ENCODE data around the gene PIP5K1B. TPM values are rescaled to one million over a fixed set of nuclear protein-coding genes. Genes with fewer than 3 reads are reported as not detected.

PIP5K1B gene
- total RNA-seq, 1 experiment from 2014 or later: 10.3 TPM

DNA sequence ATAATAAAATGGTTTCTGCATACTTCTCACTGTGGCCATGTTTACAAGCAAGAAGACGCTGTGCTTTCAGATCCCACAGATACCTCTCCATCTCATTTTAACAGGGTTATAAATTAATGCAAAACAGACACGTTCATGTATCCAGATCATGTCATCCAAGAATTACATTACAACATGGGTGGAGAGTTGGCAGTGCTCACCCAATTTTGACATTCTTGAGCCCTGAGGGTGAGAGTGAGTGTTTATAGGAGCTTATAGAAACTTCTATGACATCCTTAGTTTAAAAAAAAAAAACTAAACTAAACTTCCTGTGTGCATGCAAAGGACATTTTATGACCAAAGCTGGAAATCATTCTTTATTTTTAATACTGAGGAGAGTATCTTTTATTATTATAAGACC is 299.8 kb downstream of the PIP5K1B start:
- Mint-ChIP-seq H3K4me1 (ENCODE audit: low read depth, unreplicated experiment) (no peaks in the 10 kb centered on the region), H3K27me3 (ENCODE audit: insufficient read depth, unreplicated experiment) (no peaks in the 10 kb centered on the region), H3K36me3 (ENCODE audit: insufficient read depth, unreplicated experiment) (no peaks in the 10 kb centered on the region), H3K9me3 (ENCODE audit: unreplicated experiment) (no peaks in the 10 kb centered on the region), H3K27ac (ENCODE audit: unreplicated experiment) (no peak overlapping the region), H3K4me3 (ENCODE audit: unreplicated experiment) (no peak overlapping the region)
- POLR2A ChIA-PET: no interaction called here
- H3K4me1 ChIP-seq: no peaks in the 10 kb centered on the region
- intact Hi-C loops (cut with micrococcal nuclease; ENCODE audit: unreplicated experiment): no loop called here
- H3K9me3 ChIP-seq: no peaks in the 10 kb centered on the region
- BruUV-seq (replicated peaks): no TSS peak
- H3K27me3 ChIP-seq (replicated peaks; ENCODE audit: control insufficient read depth, insufficient read depth, low read length): no peaks in the 10 kb centered on the region
- no peak overlapping the region for H3K4me3 ChIP-seq (ENCODE audit: low read depth, low read length)
- CTCF ChIA-PET: no interaction called here
- H3K36me3 ChIP-seq (ENCODE audit: control insufficient read depth, insufficient read depth, low read length): no peaks in the 10 kb centered on the region
- TF ChIP-seq, protein P1, sequence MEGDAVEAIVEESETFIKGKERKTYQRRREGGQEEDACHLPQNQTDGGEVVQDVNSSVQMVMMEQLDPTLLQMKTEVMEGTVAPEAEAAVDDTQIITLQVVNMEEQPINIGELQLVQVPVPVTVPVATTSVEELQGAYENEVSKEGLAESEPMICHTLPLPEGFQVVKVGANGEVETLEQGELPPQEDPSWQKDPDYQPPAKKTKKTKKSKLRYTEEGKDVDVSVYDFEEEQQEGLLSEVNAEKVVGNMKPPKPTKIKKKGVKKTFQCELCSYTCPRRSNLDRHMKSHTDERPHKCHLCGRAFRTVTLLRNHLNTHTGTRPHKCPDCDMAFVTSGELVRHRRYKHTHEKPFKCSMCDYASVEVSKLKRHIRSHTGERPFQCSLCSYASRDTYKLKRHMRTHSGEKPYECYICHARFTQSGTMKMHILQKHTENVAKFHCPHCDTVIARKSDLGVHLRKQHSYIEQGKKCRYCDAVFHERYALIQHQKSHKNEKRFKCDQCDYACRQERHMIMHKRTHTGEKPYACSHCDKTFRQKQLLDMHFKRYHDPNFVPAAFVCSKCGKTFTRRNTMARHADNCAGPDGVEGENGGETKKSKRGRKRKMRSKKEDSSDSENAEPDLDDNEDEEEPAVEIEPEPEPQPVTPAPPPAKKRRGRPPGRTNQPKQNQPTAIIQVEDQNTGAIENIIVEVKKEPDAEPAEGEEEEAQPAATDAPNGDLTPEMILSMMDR (IDR thresholded peaks at IDR 0.05; ENCODE audit: insufficient read depth in 1 of 2, low read depth in 1 of 2, low read length in 1 of 2, severe bottlenecking in 1 of 2, unreplicated experiment in 1 of 2): no peak
- no peak for DNase-seq

DNA sequence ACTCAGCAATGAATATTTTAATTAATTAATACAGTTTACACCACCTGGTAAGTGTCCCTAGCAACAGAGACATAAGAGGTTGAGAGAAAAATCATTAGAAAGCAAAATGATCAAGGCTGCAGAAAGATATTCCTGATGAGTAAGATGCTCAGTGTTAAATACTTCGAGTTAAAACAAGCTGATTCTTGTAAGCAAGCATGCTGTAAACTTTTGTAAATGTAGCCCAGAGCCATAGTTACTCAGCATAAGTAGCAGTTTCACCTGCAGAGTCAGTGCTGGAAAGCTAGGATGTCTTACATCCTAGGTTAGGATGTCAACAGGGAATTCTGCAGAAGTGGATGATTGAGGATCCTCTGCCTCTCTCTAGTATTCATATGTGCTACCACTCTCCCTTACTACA is 304.7 kb downstream of the PIP5K1B start:
- CTCF ChIA-PET: no interaction called here
- H3K36me3 Mint-ChIP-seq (ENCODE audit: insufficient read depth, unreplicated experiment): no peaks in the 10 kb centered on the region
- no peaks in the 10 kb centered on the region for H3K9me3 ChIP-seq
- DNase-seq: no peak
- TF ChIP-seq, protein P1 (IDR thresholded peaks at IDR 0.05; ENCODE audit: insufficient read depth in 1 of 2, low read depth in 1 of 2, low read length in 1 of 2, severe bottlenecking in 1 of 2, unreplicated experiment in 1 of 2): no peak
- no peaks in the 10 kb centered on the region for H3K36me3 ChIP-seq (ENCODE audit: control insufficient read depth, insufficient read depth, low read length)
- H3K4me3 Mint-ChIP-seq (ENCODE audit: unreplicated experiment): no peak overlapping the region
- H3K4me3 ChIP-seq (ENCODE audit: low read depth, low read length): no peak overlapping the region
- intact Hi-C loops (cut with micrococcal nuclease; ENCODE audit: unreplicated experiment): no loop called here
- H3K27me3 ChIP-seq (replicated peaks; ENCODE audit: control insufficient read depth, insufficient read depth, low read length): no peaks in the 10 kb centered on the region
- no peak overlapping the region for H3K27ac Mint-ChIP-seq (ENCODE audit: unreplicated experiment)
- POLR2A ChIA-PET: no interaction called here
- H3K27me3 Mint-ChIP-seq (ENCODE audit: insufficient read depth, unreplicated experiment): no peaks in the 10 kb centered on the region
- BruUV-seq (replicated peaks): no TSS peak
- no peaks in the 10 kb centered on the region for H3K4me1 Mint-ChIP-seq (ENCODE audit: low read depth, unreplicated experiment)
- no peaks in the 10 kb centered on the region for H3K9me3 Mint-ChIP-seq (ENCODE audit: unreplicated experiment)
- H3K4me1 ChIP-seq: no peaks in the 10 kb centered on the region

DNA sequence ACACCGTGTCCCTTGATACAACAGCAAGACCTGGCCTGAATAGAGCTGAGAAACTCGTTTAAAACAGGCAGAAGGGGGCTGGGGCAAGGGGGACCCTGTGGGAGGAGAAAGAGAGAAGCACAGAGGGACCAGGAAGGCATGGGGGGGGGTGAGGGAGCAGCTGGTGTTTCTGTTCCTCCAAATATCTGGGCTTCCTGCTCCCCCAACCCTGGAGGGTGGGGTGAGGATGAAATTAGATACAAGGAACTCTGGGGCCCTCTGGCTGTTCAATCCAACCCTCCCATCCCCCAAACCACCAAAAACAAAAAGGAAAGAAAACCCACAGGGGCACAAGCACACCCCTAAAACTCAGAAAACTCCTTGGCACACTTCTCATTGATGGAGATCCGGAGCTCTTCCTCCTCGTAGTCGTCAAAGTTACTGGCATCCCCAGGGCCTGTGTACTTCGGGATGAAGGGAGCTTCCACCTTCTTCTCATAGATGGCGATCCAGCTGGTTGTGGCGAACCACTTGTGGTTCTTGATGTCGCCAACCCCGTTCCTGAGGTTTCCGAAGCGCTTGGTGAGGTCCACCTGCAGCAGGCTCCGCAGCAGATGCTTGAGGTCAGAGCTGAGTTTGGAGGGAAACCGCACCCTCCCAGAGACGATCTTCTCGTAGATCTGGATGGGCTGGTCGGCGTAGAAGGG is 307.8 kb downstream of the PIP5K1B start:
- Histone ChIP-seq H3K9me3 (no peaks in the 10 kb centered on the region), H3K4me1 (no peaks in the 10 kb centered on the region), H3K36me3 (ENCODE audit: control insufficient read depth, insufficient read depth, low read length) (no peaks in the 10 kb centered on the region), H3K4me3 (ENCODE audit: low read depth, low read length) (no peak overlapping the region), H3K27me3 (replicated peaks; ENCODE audit: control insufficient read depth, insufficient read depth, low read length) (no peaks in the 10 kb centered on the region)
- intact Hi-C loops (cut with micrococcal nuclease; ENCODE audit: unreplicated experiment): no loop called here
- ChIA-PET POLR2A (no interaction called here), CTCF (no interaction called here)
- Mint-ChIP-seq H3K36me3 (ENCODE audit: insufficient read depth, unreplicated experiment) (no peaks in the 10 kb centered on the region), H3K9me3 (ENCODE audit: unreplicated experiment) (no peaks in the 10 kb centered on the region), H3K4me1 (ENCODE audit: low read depth, unreplicated experiment) (no peaks in the 10 kb centered on the region), H3K4me3 (ENCODE audit: unreplicated experiment) (no peak overlapping the region), H3K27ac (ENCODE audit: unreplicated experiment) (no peak overlapping the region), H3K27me3 (ENCODE audit: insufficient read depth, unreplicated experiment) (no peaks in the 10 kb centered on the region)
- no TSS peak for BruUV-seq (replicated peaks)
- no peak for DNase-seq
- TF ChIP-seq, protein P1 (IDR thresholded peaks at IDR 0.05; ENCODE audit: insufficient read depth in 1 of 2, low read depth in 1 of 2, low read length in 1 of 2, severe bottlenecking in 1 of 2, unreplicated experiment in 1 of 2): no peak

All from Caco-2 (cell line).